ENCODE measurements around the gene SLC5A1.

DNA sequence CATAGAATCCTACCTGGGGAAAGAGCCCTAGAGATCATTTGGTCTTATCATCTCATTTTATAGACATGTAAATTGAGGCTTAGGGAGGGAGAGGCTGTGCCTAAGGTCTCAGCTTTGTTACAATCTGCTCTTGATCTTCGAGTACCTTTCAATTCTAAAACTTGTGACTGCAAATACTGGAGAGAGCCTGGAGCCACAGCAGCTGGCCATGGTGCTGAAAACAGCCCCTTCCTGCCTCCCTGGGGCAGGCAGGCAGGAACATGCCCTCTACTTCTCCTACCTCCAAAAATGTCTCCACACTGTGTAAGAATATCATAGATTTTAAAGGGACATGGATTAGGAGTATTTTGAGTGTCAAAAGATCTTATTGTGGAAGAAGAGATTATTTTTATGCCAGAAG, 63.9 kb downstream of the SLC5A1 start:
- TF ChIP-seq, protein P1, sequence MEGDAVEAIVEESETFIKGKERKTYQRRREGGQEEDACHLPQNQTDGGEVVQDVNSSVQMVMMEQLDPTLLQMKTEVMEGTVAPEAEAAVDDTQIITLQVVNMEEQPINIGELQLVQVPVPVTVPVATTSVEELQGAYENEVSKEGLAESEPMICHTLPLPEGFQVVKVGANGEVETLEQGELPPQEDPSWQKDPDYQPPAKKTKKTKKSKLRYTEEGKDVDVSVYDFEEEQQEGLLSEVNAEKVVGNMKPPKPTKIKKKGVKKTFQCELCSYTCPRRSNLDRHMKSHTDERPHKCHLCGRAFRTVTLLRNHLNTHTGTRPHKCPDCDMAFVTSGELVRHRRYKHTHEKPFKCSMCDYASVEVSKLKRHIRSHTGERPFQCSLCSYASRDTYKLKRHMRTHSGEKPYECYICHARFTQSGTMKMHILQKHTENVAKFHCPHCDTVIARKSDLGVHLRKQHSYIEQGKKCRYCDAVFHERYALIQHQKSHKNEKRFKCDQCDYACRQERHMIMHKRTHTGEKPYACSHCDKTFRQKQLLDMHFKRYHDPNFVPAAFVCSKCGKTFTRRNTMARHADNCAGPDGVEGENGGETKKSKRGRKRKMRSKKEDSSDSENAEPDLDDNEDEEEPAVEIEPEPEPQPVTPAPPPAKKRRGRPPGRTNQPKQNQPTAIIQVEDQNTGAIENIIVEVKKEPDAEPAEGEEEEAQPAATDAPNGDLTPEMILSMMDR (IDR thresholded peaks at IDR 0.05) = no peak
- TF ChIP-seq POLR2A (IDR thresholded peaks at IDR 0.05) = no peak
